ENCODE results near the gene C1QTNF1. TPM values are rescaled to one million over a fixed set of nuclear protein-coding genes. Genes with fewer than 3 reads are reported as not detected.

The C1QTNF1 gene
- total RNA-seq, 2 experiments from 2014 or later = 0.13 to 0.14 TPM

DNA sequence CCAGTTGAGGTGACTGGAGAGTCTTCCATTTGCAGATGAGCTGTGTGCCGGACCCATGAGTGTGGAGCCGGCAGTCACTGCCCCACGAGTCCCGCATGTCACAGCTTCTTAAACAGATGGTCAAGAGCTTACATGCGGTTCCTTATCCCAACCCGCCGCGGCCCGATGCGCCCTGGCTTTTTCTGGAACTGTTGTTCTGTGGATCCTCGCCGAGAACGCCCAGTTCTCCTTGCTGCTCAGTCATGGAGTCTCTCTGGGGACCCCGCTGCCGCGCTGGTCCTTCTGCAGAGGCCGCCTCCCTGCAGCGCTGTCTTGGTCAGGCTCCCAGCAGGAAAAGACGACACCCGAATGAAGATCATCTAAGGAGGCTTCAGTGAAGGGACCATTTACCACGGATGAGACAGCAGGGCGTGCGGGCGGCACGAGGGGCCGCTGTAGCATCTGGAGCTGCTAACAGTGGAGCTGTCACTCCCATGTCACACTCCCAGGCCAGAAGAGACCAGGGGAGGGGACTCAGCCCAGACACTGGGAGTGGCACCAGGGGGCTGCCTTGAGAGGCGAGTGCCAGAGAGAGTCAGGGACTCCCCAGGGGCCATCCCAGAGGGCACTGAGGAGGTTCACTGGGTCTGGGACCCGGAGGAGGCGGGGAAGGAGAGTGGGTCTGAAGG, 33.5 kb upstream of the C1QTNF1 start:
- no peak for ATAC-seq
- DNase-seq = no peak
- TF ChIP-seq, protein P1, sequence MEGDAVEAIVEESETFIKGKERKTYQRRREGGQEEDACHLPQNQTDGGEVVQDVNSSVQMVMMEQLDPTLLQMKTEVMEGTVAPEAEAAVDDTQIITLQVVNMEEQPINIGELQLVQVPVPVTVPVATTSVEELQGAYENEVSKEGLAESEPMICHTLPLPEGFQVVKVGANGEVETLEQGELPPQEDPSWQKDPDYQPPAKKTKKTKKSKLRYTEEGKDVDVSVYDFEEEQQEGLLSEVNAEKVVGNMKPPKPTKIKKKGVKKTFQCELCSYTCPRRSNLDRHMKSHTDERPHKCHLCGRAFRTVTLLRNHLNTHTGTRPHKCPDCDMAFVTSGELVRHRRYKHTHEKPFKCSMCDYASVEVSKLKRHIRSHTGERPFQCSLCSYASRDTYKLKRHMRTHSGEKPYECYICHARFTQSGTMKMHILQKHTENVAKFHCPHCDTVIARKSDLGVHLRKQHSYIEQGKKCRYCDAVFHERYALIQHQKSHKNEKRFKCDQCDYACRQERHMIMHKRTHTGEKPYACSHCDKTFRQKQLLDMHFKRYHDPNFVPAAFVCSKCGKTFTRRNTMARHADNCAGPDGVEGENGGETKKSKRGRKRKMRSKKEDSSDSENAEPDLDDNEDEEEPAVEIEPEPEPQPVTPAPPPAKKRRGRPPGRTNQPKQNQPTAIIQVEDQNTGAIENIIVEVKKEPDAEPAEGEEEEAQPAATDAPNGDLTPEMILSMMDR (IDR thresholded peaks at IDR 0.05) = no peak
- ChIA-PET CTCF (interaction anchor here (1.2 kb wide), 1 partner anchor 8 kb away, joined by 3 read pairs; no protein-coding TSS in a partner anchor), POLR2A (no interaction called here)
- H3K4me1 Mint-ChIP-seq (ENCODE audit: low read depth) = peaks cover 20% of the 10 kb centered on the region
- no peaks in the 10 kb centered on the region for H3K9me3 Mint-ChIP-seq
- peaks cover 26% of the 10 kb centered on the region for H3K36me3 Mint-ChIP-seq (ENCODE audit: low read depth)
- H3K27me3 Mint-ChIP-seq = no peaks in the 10 kb centered on the region
- no peak overlapping the region for H3K27ac Mint-ChIP-seq
- H3K4me3 Mint-ChIP-seq = no peak overlapping the region
- intact Hi-C loops (cut with micrococcal nuclease) = no loop called here

DNA sequence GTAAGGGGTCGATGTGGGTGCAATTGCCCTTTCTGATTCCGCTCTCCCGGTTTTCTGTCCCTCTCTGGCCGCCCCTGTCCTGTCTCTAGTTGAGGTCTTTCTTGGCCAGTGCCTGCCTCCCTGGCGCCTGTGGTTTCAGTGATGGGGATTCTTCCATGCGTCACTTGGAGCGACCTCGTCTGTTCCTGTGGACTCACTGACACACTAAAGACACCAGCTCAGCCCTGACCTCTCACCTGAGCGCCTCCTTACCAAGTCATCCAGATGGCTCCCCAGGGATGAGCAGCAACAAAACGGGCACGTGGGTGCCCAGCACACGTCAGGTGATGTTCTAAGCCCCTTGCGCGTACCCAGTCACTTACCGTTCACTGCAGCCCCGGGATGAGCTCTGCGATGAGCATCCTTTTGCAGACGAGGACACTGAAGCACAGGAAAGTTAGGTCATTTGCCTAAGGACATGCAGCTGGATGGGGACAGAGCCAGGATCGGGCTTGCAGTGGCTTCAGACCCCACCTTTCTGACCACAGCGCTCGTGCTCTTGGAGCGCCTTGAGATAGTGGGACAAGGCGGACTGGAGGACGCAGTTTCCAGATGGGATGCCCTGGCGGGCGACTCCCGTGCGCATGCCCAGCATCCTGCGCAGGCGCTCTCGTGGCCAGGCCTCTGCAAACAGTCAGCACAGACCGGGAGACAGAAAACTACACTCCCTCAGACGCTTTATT, 32.8 kb upstream of the C1QTNF1 start:
- Mint-ChIP-seq H3K27ac (no peak overlapping the region), H3K27me3 (no peaks in the 10 kb centered on the region), H3K4me3 (no peak overlapping the region), H3K9me3 (no peaks in the 10 kb centered on the region), H3K36me3 (ENCODE audit: low read depth) (peaks cover 30% of the 10 kb centered on the region), H3K4me1 (ENCODE audit: low read depth) (peaks cover 15% of the 10 kb centered on the region)
- DNase-seq (no peak), ATAC-seq (no peak)
- CTCF ChIA-PET = interaction anchor here (0.9 to 1.2 kb wide), 3 partner anchors 9 to 125 kb away, joined by 3 read pairs; no protein-coding TSS in a partner anchor
- POLR2A ChIA-PET = no interaction called here
- intact Hi-C loops (cut with micrococcal nuclease) = no loop called here
- TF ChIP-seq, protein P1 (IDR thresholded peaks at IDR 0.05) = no peak

GRCh38 chr17:78991906-78992532, 31.9 kb upstream of the C1QTNF1 start:
- no peak overlapping the region for H3K4me3 Mint-ChIP-seq
- peaks cover 6% of the 10 kb centered on the region for H3K4me1 Mint-ChIP-seq (ENCODE audit: low read depth)
- H3K27me3 Mint-ChIP-seq = no peaks in the 10 kb centered on the region
- DNase-seq = peak; percentile 1
- no peaks in the 10 kb centered on the region for H3K9me3 Mint-ChIP-seq
- peaks cover 34% of the 10 kb centered on the region for H3K36me3 Mint-ChIP-seq (ENCODE audit: low read depth)
- ChIA-PET CTCF (interaction anchor here (0.9 to 1.2 kb wide), 3 partner anchors 10 to 126 kb away, joined by 3 read pairs; no protein-coding TSS in a partner anchor), POLR2A (no interaction called here)
- intact Hi-C loops (cut with micrococcal nuclease) = no loop called here
- TF ChIP-seq, protein P1 (IDR thresholded peaks at IDR 0.05) = no peak
- H3K27ac Mint-ChIP-seq = no peak overlapping the region
- no peak for ATAC-seq

DNA sequence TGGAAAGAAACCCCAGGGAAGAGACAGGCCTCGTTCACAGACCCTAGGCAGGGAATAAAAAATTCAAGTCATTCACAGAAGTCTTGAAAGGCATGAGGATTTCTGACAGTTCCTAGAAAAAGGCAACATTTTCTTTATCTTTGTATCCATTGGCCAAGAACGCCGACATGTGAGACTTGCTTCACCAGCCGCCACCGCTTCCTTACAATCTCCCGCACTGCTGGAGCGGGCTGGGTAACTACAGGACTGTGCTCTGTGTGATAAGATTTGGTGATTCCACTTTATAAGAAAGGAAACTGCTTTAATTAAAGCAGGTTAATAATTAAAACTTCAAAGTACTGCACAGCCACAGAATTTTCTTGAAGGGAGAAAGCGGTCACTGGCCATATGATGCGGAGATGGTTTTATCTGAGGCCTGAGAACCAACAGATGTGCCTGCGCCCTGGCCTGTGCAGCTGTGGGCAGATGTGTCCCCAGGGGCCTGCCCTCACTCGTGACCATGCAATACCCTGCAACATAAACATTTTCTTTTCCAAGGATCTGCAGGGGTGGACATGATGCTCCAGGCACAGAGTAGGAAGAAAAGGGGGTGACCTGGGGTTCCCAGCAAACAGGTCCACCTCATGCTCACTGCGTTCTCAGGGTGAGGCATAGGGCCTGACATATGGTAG, 31.3 kb upstream of the C1QTNF1 start:
- ChIA-PET CTCF (interaction anchor here (0.7 to 1.8 kb wide), 3 partner anchors 15 to 21 kb away, joined by 3 to 4 read pairs (median 3); partner anchors contain the start of gene CANT1), POLR2A (no interaction called here)
- Mint-ChIP-seq H3K4me1 (ENCODE audit: low read depth) (peaks cover 5% of the 10 kb centered on the region), H3K27me3 (no peaks in the 10 kb centered on the region), H3K27ac (peak overlapping the region; percentile 25), H3K9me3 (no peaks in the 10 kb centered on the region), H3K36me3 (ENCODE audit: low read depth) (peaks cover 35% of the 10 kb centered on the region), H3K4me3 (no peak overlapping the region)
- no peak for DNase-seq
- intact Hi-C loops (cut with micrococcal nuclease) = no loop called here
- no peak for ATAC-seq
- TF ChIP-seq, protein P1 (IDR thresholded peaks at IDR 0.05) = no peak

Data from activated CD8-positive, alpha-beta T cell treated with anti-CD3 and anti-CD28 coated beads for 36 hours (primary cell).